Measurements from ENCODE around the gene DPH6.

DNA sequence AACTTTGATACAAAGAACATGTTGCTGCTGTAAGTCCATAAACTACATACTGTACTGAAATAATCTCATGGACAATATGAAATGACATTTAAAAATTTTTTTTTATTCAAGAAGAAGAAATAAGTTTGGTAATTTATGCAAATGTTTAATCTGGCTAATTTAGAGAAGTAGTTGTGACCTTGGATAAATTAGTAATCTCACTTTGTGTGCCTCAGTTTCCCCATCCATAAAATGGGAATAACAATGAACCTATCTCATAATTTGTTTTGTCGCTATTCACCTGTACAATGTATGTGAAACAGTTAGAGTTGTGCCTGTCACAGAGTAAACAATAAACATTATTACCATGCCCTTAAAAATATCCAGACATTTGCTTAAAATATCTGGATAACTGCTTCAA is 15.3 kb upstream of the DPH6 start:
- TF ChIP-seq CREB1 (CRISPR knock-in tag; IDR thresholded peaks at IDR 0.05) = no peak
- TF ChIP-seq JAZF1 (CRISPR knock-in tag; IDR thresholded peaks at IDR 0.05) = no peak
- TF ChIP-seq CTCF (IDR thresholded peaks at IDR 0.05) = no peak
- TF ChIP-seq TEAD4 (CRISPR knock-in tag; IDR thresholded peaks at IDR 0.05) = no peak
- no peak for TF ChIP-seq ZNF263 (CRISPR knock-in tag; IDR thresholded peaks at IDR 0.05; ENCODE audit: low read depth)
- TF ChIP-seq ZNF671 (CRISPR knock-in tag; IDR thresholded peaks at IDR 0.05) = no peak
- no peak for TF ChIP-seq NFE2L1 (CRISPR knock-in tag; IDR thresholded peaks at IDR 0.05)
